Measurements from ENCODE around the gene CENPF. TPM values are rescaled to one million over a fixed set of nuclear protein-coding genes. Genes with fewer than 3 reads are reported as not detected.

The CENPF gene
- total and polyA plus RNA-seq, 2 experiments from 2014 or later: 123 to 376 TPM

GRCh38 chr1:214648801-214649200 lies 45.8 kb downstream of the CENPF start (continued):
- TF ChIP-seq REST (IDR thresholded peaks at IDR 0.05; ENCODE audit: unreplicated experiment) (no peak), CTCF (conservative IDR thresholded peaks at IDR 0.05; ENCODE audit: low read depth in 2 of 2) (no peak), ZNF331 (CRISPR knock-in tag; IDR thresholded peaks at IDR 0.05; ENCODE audit: low read depth) (no peak), POLR2AphosphoS5 (IDR thresholded peaks at IDR 0.05; ENCODE audit: low read depth) (no peak), ZNF114 (CRISPR knock-in tag; IDR thresholded peaks at IDR 0.05) (no peak), CREB1 (CRISPR knock-in tag; IDR thresholded peaks at IDR 0.05; ENCODE audit: low read depth) (no peak)

GRCh38 chr1:214649607-214650006 lies 46.6 kb downstream of the CENPF start:
- H3K36me3 Mint-ChIP-seq (ENCODE audit: low read depth): peaks cover 98% of the 10 kb centered on the region
- no peaks in the 10 kb centered on the region for H3K79me2 ChIP-seq (replicated peaks; ENCODE audit: insufficient read depth)
- H3K4me1 ChIP-seq (ENCODE audit: insufficient read depth): no peaks in the 10 kb centered on the region
- H3K9me3 Mint-ChIP-seq: no peaks in the 10 kb centered on the region; the same call in 2 of the 3 replicates
- H3K27me3 ChIP-seq (ENCODE audit: insufficient read depth): no peaks in the 10 kb centered on the region
- no peak overlapping the region for H3K4me2 ChIP-seq
- DNase-seq (ENCODE audit: low spot score) (no peak), ATAC-seq (no peak)
- no peaks in the 10 kb centered on the region for H3K4me1 Mint-ChIP-seq
- H3K4me3 Mint-ChIP-seq: no peak overlapping the region
- no peaks in the 10 kb centered on the region for H3K27me3 Mint-ChIP-seq (ENCODE audit: insufficient read depth, low read depth, poor library complexity)
- peaks cover 1% of the 10 kb centered on the region for H4K20me1 ChIP-seq (replicated peaks; ENCODE audit: insufficient read depth)
- no peaks in the 10 kb centered on the region for H3K9me2 ChIP-seq (ENCODE audit: insufficient read depth)
- H2AFZ ChIP-seq: no peak overlapping the region
- no peak overlapping the region for H3K4me3 ChIP-seq
- no peak overlapping the region for H3K27ac ChIP-seq (ENCODE audit: low read depth)
- TF ChIP-seq CREB1 (CRISPR knock-in tag; IDR thresholded peaks at IDR 0.05; ENCODE audit: low read depth) (no peak), EZH2phosphoT487 (IDR thresholded peaks at IDR 0.05; ENCODE audit: unreplicated experiment) (peak; percentile 34), ZNF331 (CRISPR knock-in tag; IDR thresholded peaks at IDR 0.05; ENCODE audit: low read depth) (no peak), REST (IDR thresholded peaks at IDR 0.05; ENCODE audit: unreplicated experiment) (no peak)
- peaks cover 77% of the 10 kb centered on the region for H3K36me3 ChIP-seq (ENCODE audit: insufficient read depth)
- H3K27ac Mint-ChIP-seq: no peak overlapping the region
- peaks cover 6% of the 10 kb centered on the region for H3F3A ChIP-seq (replicated peaks; ENCODE audit: low read depth)

Data from GM23338 (cell line).